Inflammatory macrophage treated with lipopolysaccharide for 4 hours (primary cell): ENCODE measurements around the gene NR1D1.

Experiments
- DNase-seq: peaks from one replicate; pipeline ENCODE4 v3.0.0-alpha.2; 2020

NR1D1 gene

GRCh38 chr17:40097087-40097486 lies 3.3 kb downstream of the NR1D1 start:
- no peak for DNase-seq

GRCh38 chr17:40095944-40096791 lies 4.2 kb downstream of the NR1D1 start:
- peak; percentile 100 for DNase-seq

- DNase-seq = no peak
Observed at GRCh38 chr17:40095351-40095943, 4.9 kb downstream of the NR1D1 start.

GRCh38 chr17:40094874-40095273 lies 5.5 kb downstream of the NR1D1 start:
- no peak for DNase-seq

- DNase-seq = no peak
Observed at GRCh38 chr17:40093580-40094201, 6.7 kb downstream of the NR1D1 start.

GRCh38 chr17:40093005-40093579 lies 7.3 kb downstream of the NR1D1 start:
- no peak for DNase-seq

GRCh38 chr17:40092581-40092980 lies 7.8 kb downstream of the NR1D1 start:
- no peak for DNase-seq

GRCh38 chr17:40091691-40092397 lies 8.5 kb downstream of the NR1D1 start:
- no peak for DNase-seq

GRCh38 chr17:40090237-40091119 lies 9.9 kb downstream of the NR1D1 start:
- no peak for DNase-seq

GRCh38 chr17:40089077-40089895 lies 11.1 kb downstream of the NR1D1 start:
- DNase-seq = no peak

- no peak for DNase-seq
Observed at GRCh38 chr17:40087903-40088718, 12.3 kb downstream of the NR1D1 start.

GRCh38 chr17:40087049-40087794 lies 13.2 kb downstream of the NR1D1 start:
- no peak for DNase-seq

- DNase-seq = no peak
Observed at GRCh38 chr17:40086150-40087044, 14.0 kb downstream of the NR1D1 start.

GRCh38 chr17:40084477-40084876 lies 15.9 kb downstream of the NR1D1 start:
- no peak for DNase-seq

- DNase-seq = no peak
Observed at GRCh38 chr17:40079545-40079944, 20.8 kb downstream of the NR1D1 start.

GRCh38 chr17:40076591-40076990 lies 23.8 kb downstream of the NR1D1 start:
- DNase-seq = no peak

- DNase-seq = no peak
Observed at GRCh38 chr17:40075942-40076498, 24.4 kb downstream of the NR1D1 start.
